SK-N-MC (cell line): ENCODE measurements around the gene DOCK10.

Source experiments
- DNase-seq: peaks from one replicate; pipeline ENCODE4 v3.0.0-alpha.2; 2011; ENCODE audit warnings: low read depth, low spot score
- H3K27ac ChIP-seq: fragments of 200-600 bp; sonication (generic); 2 replicates; pipeline ENCODE4 v1.5.1; 2016; ENCODE audit warnings: mixed run types
- H3K36me3 ChIP-seq: fragments of 200-600 bp; sonication (generic); 2 replicates; pipeline ENCODE4 v1.6.1; 2017; ENCODE audit warnings: antibody characterized with exemption, low read length, mixed read lengths; ENCODE audit not compliant: insufficient read depth
- H3K4me3 ChIP-seq: fragments of 200-600 bp; sonication (generic); 2 replicates; pipeline ENCODE4 v1.5.1; 2016
- H3K9ac ChIP-seq: fragments of 200-600 bp; sonication (generic); 2 replicates; pipeline ENCODE4 v1.8.0; 2017; ENCODE audit warnings: mixed run types, mixed read lengths; ENCODE audit not compliant: insufficient read length
- H3K9me3 ChIP-seq: fragments of 200-600 bp; sonication (generic); 2 replicates; pipeline ENCODE4 v1.6.1; 2017; ENCODE audit warnings: low read depth, mild to moderate bottlenecking, antibody characterized with exemption, low read length, moderate library complexity, mixed read lengths
- EZH2 ChIP-seq: fragments of 200-600 bp; sonication (generic); IDR thresholded peaks from one replicate; pipeline ENCODE4 v1.6.1; 2017; ENCODE audit warnings: antibody characterized with exemption
- FOXP2 ChIP-seq: optimal IDR thresholded peaks from 2 replicates; pipeline ENCODE3; 2011; ENCODE audit warnings: mild to moderate bottlenecking, moderate library complexity; ENCODE audit not compliant: insufficient read depth; ENCODE audit errors: extremely low read length, control extremely low read depth
- POLR2AphosphoS5 ChIP-seq: IDR thresholded peaks from 2 replicates; pipeline ENCODE4 v1.6.1; 2012; ENCODE audit warnings: mild to moderate bottlenecking, low read depth, low read length, borderline replicate concordance

The DOCK10 gene

DNA sequence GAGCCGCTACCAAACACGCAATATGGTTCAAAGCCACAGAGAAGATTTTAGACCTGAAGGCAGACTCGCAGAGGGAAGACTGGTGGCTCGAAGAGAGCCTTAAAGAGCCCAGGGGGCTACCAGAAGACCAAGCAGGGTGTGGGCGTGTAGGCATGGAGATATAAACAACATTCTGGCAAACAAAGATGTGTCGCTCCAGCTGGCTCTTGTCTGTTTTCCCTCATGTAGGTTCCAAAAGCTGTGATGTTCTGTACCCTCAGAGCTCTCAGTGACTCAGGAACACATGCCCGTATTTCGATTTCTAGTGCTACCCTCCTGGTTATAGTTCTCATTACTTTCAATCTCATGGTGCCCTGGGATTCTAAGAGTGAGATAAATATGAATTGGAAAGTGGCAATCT, 44.5 kb downstream of the DOCK10 start:
- DNase-seq = no peak
- no peak overlapping the region for H3K27ac ChIP-seq
- TF ChIP-seq EZH2 (no peak), FOXP2 (no peak), POLR2AphosphoS5 (no peak)
- H3K36me3 ChIP-seq = no peaks in the 10 kb centered on the region
- H3K4me3 ChIP-seq = no peak overlapping the region
- H3K9ac ChIP-seq = no peak overlapping the region
- no peaks in the 10 kb centered on the region for H3K9me3 ChIP-seq

DNA sequence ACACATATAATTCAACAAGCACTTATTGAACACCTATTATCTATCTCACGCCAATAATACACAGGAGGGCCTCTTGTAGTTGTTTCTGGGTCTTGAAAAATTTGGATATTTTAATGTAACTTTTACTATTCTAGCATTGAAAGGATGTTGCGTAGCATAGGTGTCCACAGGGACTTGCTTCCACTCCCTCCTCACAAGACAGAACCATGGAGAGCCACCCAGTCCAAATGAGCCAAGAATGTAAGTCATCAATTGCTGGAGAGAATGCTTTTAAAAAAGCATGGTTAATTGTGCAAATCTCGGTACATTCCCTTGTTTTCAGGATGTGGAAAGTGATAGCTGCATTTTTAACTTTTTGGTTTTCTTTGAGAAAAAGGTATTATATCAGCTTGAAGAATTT, 46.8 kb downstream of the DOCK10 start:
- no peak overlapping the region for H3K27ac ChIP-seq
- TF ChIP-seq FOXP2 = no peak
- no peak for TF ChIP-seq POLR2AphosphoS5
- TF ChIP-seq EZH2 = no peak
- H3K36me3 ChIP-seq = no peaks in the 10 kb centered on the region
- no peak for DNase-seq
- no peaks in the 10 kb centered on the region for H3K9me3 ChIP-seq
- no peak overlapping the region for H3K4me3 ChIP-seq
- H3K9ac ChIP-seq = no peak overlapping the region

DNA sequence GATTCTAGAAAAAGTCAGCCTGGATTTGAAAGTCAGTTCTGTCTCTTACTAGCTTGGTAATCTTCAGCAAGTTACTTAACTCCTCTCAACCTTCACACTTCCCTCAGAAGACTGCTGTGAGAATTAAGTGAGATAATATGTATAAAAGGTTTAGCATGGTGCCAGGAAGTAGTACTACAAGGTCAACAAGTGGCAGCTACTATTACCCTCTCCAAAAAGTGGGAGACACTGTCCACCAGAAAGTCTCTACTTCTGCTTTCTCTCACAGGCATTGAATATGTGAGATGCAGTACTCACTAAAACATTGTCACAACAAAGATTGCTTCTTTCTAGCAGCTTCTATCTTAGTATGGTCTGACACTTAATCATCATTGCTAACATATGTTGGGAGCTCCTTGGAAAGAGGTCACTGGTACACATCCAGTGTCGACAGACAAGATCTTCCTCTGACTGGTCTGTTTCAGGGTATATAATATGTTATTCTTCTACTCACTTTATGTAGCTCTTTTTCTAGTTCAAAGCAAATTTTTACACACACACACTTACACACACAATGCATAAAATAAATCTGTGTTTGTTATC, 47.9 kb downstream of the DOCK10 start:
- H3K36me3 ChIP-seq = no peaks in the 10 kb centered on the region
- H3K9me3 ChIP-seq = no peaks in the 10 kb centered on the region
- no peak overlapping the region for H3K9ac ChIP-seq
- TF ChIP-seq POLR2AphosphoS5 = no peak
- TF ChIP-seq FOXP2 = no peak
- TF ChIP-seq EZH2 = no peak
- DNase-seq = no peak
- H3K27ac ChIP-seq = no peak overlapping the region
- no peak overlapping the region for H3K4me3 ChIP-seq

DNA sequence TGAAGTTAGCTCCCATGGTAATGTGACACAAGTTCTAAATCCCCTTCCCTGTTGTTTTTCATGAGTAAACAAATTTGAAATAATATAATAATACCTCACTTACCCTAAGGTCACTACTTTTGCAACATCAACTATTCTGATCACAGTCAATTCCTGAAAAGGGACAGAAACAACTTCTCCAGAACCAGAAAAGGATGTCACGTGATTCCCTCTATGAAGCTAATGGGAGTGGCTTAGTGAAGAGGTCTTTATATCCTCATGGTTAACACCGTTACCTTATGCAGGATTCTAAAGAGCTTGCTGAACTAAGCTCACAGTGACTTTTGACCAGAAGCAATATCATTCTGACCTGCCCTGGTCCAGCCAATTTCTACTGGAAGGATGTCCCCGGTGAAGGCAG, 51.6 kb downstream of the DOCK10 start:
- H3K4me3 ChIP-seq = no peak overlapping the region
- no peak overlapping the region for H3K27ac ChIP-seq
- H3K36me3 ChIP-seq = no peaks in the 10 kb centered on the region
- TF ChIP-seq FOXP2 (no peak), EZH2 (no peak), POLR2AphosphoS5 (no peak)
- no peaks in the 10 kb centered on the region for H3K9me3 ChIP-seq
- DNase-seq = no peak
- no peak overlapping the region for H3K9ac ChIP-seq

DNA sequence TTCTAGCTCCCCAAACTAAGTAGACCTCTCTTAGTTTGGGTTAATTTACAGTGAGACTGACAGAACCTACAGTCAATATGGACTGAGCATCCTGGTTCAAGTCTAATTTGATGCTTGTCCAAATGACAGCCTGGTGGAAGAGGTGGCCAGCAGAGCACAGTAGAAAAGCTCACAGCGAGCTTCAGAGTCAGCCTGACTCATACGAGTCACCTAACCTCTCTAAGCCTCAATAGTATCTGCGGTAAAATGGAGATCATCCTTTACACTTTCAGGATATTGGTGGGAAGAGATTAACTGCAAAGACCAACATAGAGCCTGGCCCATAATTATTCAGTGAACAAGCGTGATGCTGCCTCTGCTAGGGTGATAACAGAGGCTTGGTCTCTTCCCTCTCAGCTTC, 54.5 kb downstream of the DOCK10 start:
- H3K27ac ChIP-seq = no peak overlapping the region
- no peak for DNase-seq
- no peak overlapping the region for H3K4me3 ChIP-seq
- no peaks in the 10 kb centered on the region for H3K36me3 ChIP-seq
- TF ChIP-seq POLR2AphosphoS5 (no peak), FOXP2 (no peak), EZH2 (no peak)
- no peak overlapping the region for H3K9ac ChIP-seq
- no peaks in the 10 kb centered on the region for H3K9me3 ChIP-seq

DNA sequence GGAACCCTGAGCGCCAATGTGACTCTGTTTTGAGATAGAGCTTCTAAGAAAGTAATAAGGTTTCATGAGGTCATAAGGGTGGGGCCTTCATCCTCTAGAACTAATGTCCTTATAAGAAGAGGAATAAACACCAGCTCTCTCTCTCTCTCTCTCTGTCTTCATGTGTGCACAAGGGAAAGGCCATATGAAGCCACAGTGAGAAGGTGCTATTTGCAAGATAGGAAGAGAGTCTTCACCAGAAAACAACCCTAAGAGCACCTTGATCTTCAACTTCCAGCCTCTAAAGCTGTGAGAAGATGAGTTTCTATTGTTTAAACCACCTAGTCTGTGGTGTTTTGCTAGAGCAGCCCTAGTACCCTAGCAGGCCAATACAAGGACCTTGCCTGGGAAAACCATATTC, 55.8 kb downstream of the DOCK10 start:
- Histone ChIP-seq H3K36me3 (no peaks in the 10 kb centered on the region), H3K9ac (no peak overlapping the region), H3K9me3 (no peaks in the 10 kb centered on the region), H3K4me3 (no peak overlapping the region), H3K27ac (no peak overlapping the region)
- TF ChIP-seq FOXP2 = no peak
- no peak for DNase-seq

DNA sequence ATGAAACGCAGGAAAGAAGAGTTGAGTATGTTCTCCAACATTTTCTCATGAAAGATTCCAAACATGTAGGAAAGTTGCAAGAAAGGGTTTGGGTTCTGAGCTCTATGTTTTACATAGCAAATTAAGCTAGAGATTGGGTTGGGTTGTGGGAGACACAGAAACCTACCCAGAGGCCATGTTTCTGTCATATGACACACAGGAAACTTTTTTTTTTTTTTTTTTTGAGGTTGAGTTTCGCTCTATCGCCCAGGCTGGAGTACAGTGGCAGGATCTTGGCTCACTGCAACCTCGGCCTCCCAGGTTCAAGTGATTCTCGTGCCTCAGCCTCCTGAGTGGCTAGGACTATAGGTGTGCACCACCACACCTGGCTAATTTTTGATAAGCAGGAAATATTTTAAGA, 57.6 kb downstream of the DOCK10 start:
- no peak overlapping the region for H3K9ac ChIP-seq
- no peaks in the 10 kb centered on the region for H3K9me3 ChIP-seq
- no peak for DNase-seq
- no peak overlapping the region for H3K4me3 ChIP-seq
- TF ChIP-seq POLR2AphosphoS5 (no peak), EZH2 (no peak), FOXP2 (no peak)
- H3K27ac ChIP-seq = no peak overlapping the region
- H3K36me3 ChIP-seq = no peaks in the 10 kb centered on the region

DNA sequence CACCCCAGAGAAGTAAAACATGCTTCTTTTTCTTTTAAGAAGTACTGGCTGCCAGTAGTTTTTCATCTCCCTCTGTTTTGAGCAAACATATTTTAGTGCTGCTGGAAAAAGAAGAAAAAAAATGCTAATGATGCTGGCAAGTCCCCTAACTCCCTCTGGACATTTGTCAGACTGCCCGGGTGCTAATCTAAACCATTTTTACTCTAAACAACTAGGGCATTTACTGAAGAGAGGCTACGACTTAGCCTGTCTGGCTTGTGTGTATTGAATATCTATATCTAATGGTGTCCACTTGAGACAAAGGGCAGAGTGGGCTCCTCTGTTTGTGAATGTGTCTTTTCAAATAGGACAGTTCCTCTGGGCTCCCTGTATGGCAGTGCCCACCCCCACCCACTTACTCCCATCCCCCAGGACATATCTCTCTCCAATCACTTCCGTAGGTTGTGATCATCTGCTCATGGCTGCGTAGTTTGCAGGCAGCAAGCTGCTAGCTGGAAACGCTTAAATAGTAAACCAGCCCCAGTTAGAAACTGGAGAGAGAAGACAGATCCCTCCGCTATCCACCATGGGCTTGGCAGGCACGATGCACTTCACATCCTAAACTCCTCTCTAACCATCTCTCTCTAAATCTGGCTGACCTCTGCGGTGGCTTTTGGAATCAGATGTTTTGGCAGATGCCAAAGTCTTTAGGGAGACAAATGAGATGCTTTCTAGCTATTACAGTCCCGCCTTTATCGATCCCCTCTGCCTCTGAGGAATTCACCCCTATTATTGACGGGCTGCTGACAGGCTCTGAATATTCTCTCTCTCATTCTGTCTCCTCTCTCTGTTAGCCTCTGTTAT, 58.3 kb downstream of the DOCK10 start:
- Histone ChIP-seq H3K36me3 (no peaks in the 10 kb centered on the region), H3K27ac (no peak overlapping the region), H3K9ac (no peak overlapping the region), H3K4me3 (no peak overlapping the region), H3K9me3 (no peaks in the 10 kb centered on the region)
- TF ChIP-seq EZH2 (no peak), FOXP2 (no peak), POLR2AphosphoS5 (no peak)
- no peak for DNase-seq

DNA sequence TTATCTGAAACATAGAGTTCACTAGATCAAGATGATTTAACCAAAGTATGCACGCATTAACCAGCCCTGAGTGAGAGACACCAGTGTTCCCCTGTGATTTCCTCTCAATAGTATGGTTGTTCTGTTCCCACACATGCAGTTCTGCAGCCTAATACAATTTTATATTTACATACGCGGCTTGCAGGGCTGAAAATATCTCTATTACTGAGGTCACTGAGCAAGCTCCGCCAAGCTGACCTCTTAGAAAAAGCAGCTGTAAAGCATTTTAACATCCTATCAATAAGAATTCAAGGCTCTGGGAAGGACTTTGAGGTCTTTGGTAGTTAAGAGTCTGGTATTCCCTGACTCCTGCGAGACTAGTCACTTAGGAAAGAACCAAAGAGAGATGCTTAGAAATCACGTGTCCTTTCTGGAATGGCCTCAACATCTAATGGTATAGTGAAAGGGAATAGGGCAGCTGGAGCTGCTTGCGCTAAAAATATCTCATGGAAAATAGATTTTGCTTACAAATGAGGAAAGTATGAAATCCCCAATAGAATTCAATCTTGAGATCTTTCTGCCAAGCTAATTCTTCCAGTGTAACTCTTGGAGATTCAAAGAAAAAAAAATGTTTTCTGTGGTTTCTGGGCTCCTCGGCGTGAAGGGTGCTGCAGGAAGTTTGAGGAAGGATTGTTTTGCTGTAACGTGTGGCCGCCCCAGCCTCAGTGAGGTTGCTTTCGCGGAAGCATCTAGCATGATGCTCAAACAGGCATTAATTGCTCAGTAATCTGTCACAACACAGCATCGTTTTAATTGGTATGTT, 59.2 kb downstream of the DOCK10 start:
- H3K4me3 ChIP-seq = no peak overlapping the region
- H3K9ac ChIP-seq = no peak overlapping the region
- H3K27ac ChIP-seq = no peak overlapping the region

More for the DNA sequence above, 59.2 kb downstream of the DOCK10 start:
- Histone ChIP-seq H3K36me3 (no peaks in the 10 kb centered on the region), H3K9me3 (no peaks in the 10 kb centered on the region)
- DNase-seq = no peak
- TF ChIP-seq EZH2 = no peak
- no peak for TF ChIP-seq FOXP2
- no peak for TF ChIP-seq POLR2AphosphoS5
